Measurements from ENCODE around the gene PPP2CA. TPM values are rescaled to one million over a fixed set of nuclear protein-coding genes. Genes with fewer than 3 reads are reported as not detected.

The PPP2CA gene
- total and polyA plus RNA-seq, 9 of the 15 experiments (the other 6 are each of a cell fraction or from before 2014, with no cell fraction given), result 23.0 to 257 (median 109) TPM

- TF ChIP-seq ZBTB40 (IDR thresholded peaks at IDR 0.05) (no peak), ZBTB40 (CRISPR knock-in tag; IDR thresholded peaks at IDR 0.05) (peak; percentile 57; the same call in 1 of the 2 replicates), TAF7 (tag; IDR thresholded peaks at IDR 0.05) (peak; percentile 67), RBM39 (optimal IDR thresholded peaks at IDR 0.05; ENCODE audit: low read depth, low read length) (no peak), PHF20 (IDR thresholded peaks at IDR 0.05; ENCODE audit: partially characterized antibody) (peak; percentile 79), CTCFL (IDR thresholded peaks at IDR 0.05; ENCODE audit: borderline replicate concordance, insufficient read depth, low read depth, low read length, poor library complexity, severe bottlenecking) (peak; percentile 10), SMAD4 (CRISPR knock-in tag; conservative IDR thresholded peaks at IDR 0.05) (peak; percentile 56), CREB3L1 (IDR thresholded peaks at IDR 0.05; ENCODE audit: borderline replicate concordance, low read depth) (peak; percentile 66; the same call in 1 of the 2 replicates), NCOA2 (IDR thresholded peaks at IDR 0.05; ENCODE audit: partially characterized antibody in 2 of 2) (peak in 1 of 2 experiments; percentile 96), NCOA6 (IDR thresholded peaks at IDR 0.05) (no peak), ATF6 (CRISPR knock-in tag; IDR thresholded peaks at IDR 0.05) (no peak)
Observed at GRCh38 chr5:134176511-134177368, 49.1 kb downstream of the PPP2CA start, which contains the start of gene SKP1 (continued).

All from K562 (cell line).